Chondrocyte (in vitro differentiated cells): ENCODE results near the gene KIR3DL1. TPM values are rescaled to one million over a fixed set of nuclear protein-coding genes. Genes with fewer than 3 reads are reported as not detected.
"Not testable (repeated sequence)": the region's sequence is repeated elsewhere in the genome, so short reads cannot be mapped to it uniquely, and the experiment has no call there.

Experiments used
- DNase-seq: peaks from one replicate; pipeline ENCODE4 v3.0.0; 2021; ENCODE audit warnings: mixed read lengths, low spot score
- H3K27ac Mint-ChIP-seq: one replicate; pipeline ENCODE4 v1.8.0; 2021; ENCODE audit warnings: mild to moderate bottlenecking, moderate library complexity, mixed read lengths; ENCODE audit not compliant: unreplicated experiment
- H3K27me3 Mint-ChIP-seq: 2 replicates; pipeline ENCODE4 v1.8.0; 2021; ENCODE audit warnings: low read depth, mixed read lengths
- H3K36me3 Mint-ChIP-seq: 2 replicates; pipeline ENCODE4 v1.8.0; 2021; ENCODE audit warnings: low read depth, mixed read lengths
- H3K4me1 Mint-ChIP-seq: 2 replicates; pipeline ENCODE4 v1.8.0; 2021; ENCODE audit warnings: low read depth, mild to moderate bottlenecking, mixed read lengths
- H3K4me3 Mint-ChIP-seq: one replicate; pipeline ENCODE4 v1.8.0; 2021; ENCODE audit warnings: mild to moderate bottlenecking, moderate library complexity, mixed read lengths; ENCODE audit not compliant: unreplicated experiment
- H3K9me3 Mint-ChIP-seq: 2 replicates; pipeline ENCODE4 v1.8.0; 2021; ENCODE audit warnings: low read depth, mixed read lengths
- long read RNA-seq: library from polyadenylated mRNA; stranded (forward); transcript quantifications from one replicate; pipeline ENCODE4 v2.0.0, GENCODE V29; 2021
- total RNA-seq: library from RNA; stranded (reverse); gene quantifications from 3 replicates; pipeline ENCODE4 v1.2.1, GENCODE V29; 2021

KIR3DL1 gene
- not detected in 3 replicates for total RNA-seq
- long read RNA-seq, result 0 reads

- H3K27me3 Mint-ChIP-seq, H3K27ac Mint-ChIP-seq, H3K4me3 Mint-ChIP-seq, H3K36me3 Mint-ChIP-seq, H3K4me1 Mint-ChIP-seq, DNase-seq: not testable (repeated sequence)
- peaks cover 66% of the 10 kb centered on the region for H3K9me3 Mint-ChIP-seq
Measured at GRCh38 chr19:54816251-54816650, at the start of gene KIR3DL1. Gene KIR3DL1, plus strand, starts transcription at chr19:54816468.

GRCh38 chr19:54769646-54770045 is 46.6 kb upstream of the KIR3DL1 start, which contains the start of gene KIR2DL1:
Gene KIR2DL1, plus strand, starts transcription at chr19:54769793. Its CDS starts 58 bp downstream, at chr19:54769851.
- H3K4me1 Mint-ChIP-seq, H3K36me3 Mint-ChIP-seq, H3K27ac Mint-ChIP-seq, H3K27me3 Mint-ChIP-seq, H3K4me3 Mint-ChIP-seq, DNase-seq: not testable (repeated sequence)
- peaks cover 67% of the 10 kb centered on the region for H3K9me3 Mint-ChIP-seq

GRCh38 chr19:54770511-54770910 is 45.8 kb upstream of the KIR3DL1 start:
- not testable (repeated sequence) for H3K4me1 Mint-ChIP-seq, H3K27me3 Mint-ChIP-seq, H3K27ac Mint-ChIP-seq, H3K36me3 Mint-ChIP-seq, H3K4me3 Mint-ChIP-seq, DNase-seq
- peaks cover 66% of the 10 kb centered on the region for H3K9me3 Mint-ChIP-seq

GRCh38 chr19:54771018-54771960 is 45.0 kb upstream of the KIR3DL1 start:
- peaks cover 66% of the 10 kb centered on the region for H3K9me3 Mint-ChIP-seq
- DNase-seq, H3K27me3 Mint-ChIP-seq, H3K27ac Mint-ChIP-seq, H3K4me3 Mint-ChIP-seq, H3K4me1 Mint-ChIP-seq, H3K36me3 Mint-ChIP-seq: not testable (repeated sequence)

- H3K36me3 Mint-ChIP-seq, DNase-seq, H3K4me1 Mint-ChIP-seq, H3K4me3 Mint-ChIP-seq, H3K27me3 Mint-ChIP-seq, H3K27ac Mint-ChIP-seq: not testable (repeated sequence)
- H3K9me3 Mint-ChIP-seq, result peaks cover 61% of the 10 kb centered on the region
Measured at GRCh38 chr19:54772666-54773065, 43.6 kb upstream of the KIR3DL1 start.

- H3K4me1 Mint-ChIP-seq, H3K36me3 Mint-ChIP-seq, H3K4me3 Mint-ChIP-seq, DNase-seq, H3K27ac Mint-ChIP-seq, H3K27me3 Mint-ChIP-seq: not testable (repeated sequence)
- H3K9me3 Mint-ChIP-seq, result peaks cover 58% of the 10 kb centered on the region
Measured at GRCh38 chr19:54775095-54775815, 41.0 kb upstream of the KIR3DL1 start.

- H3K27ac Mint-ChIP-seq, H3K4me1 Mint-ChIP-seq, DNase-seq, H3K4me3 Mint-ChIP-seq, H3K27me3 Mint-ChIP-seq, H3K36me3 Mint-ChIP-seq: not testable (repeated sequence)
- H3K9me3 Mint-ChIP-seq, result peaks cover 57% of the 10 kb centered on the region
Measured at GRCh38 chr19:54775830-54776229, 40.4 kb upstream of the KIR3DL1 start.

GRCh38 chr19:54777851-54778250 is 38.4 kb upstream of the KIR3DL1 start:
- not testable (repeated sequence) for H3K27me3 Mint-ChIP-seq, H3K4me1 Mint-ChIP-seq, H3K4me3 Mint-ChIP-seq, H3K36me3 Mint-ChIP-seq, DNase-seq, H3K27ac Mint-ChIP-seq
- peaks cover 65% of the 10 kb centered on the region for H3K9me3 Mint-ChIP-seq

GRCh38 chr19:54778896-54779295 is 37.4 kb upstream of the KIR3DL1 start:
- not testable (repeated sequence) for H3K27me3 Mint-ChIP-seq, H3K36me3 Mint-ChIP-seq, DNase-seq, H3K4me1 Mint-ChIP-seq, H3K4me3 Mint-ChIP-seq, H3K27ac Mint-ChIP-seq
- H3K9me3 Mint-ChIP-seq, result peaks cover 65% of the 10 kb centered on the region

GRCh38 chr19:54782916-54783315 is 33.4 kb upstream of the KIR3DL1 start:
- H3K4me1 Mint-ChIP-seq, H3K27ac Mint-ChIP-seq, H3K4me3 Mint-ChIP-seq, H3K27me3 Mint-ChIP-seq, DNase-seq, H3K36me3 Mint-ChIP-seq: not testable (repeated sequence)
- peaks cover 65% of the 10 kb centered on the region for H3K9me3 Mint-ChIP-seq

- not testable (repeated sequence) for H3K27ac Mint-ChIP-seq, H3K4me1 Mint-ChIP-seq, H3K4me3 Mint-ChIP-seq, H3K27me3 Mint-ChIP-seq, H3K36me3 Mint-ChIP-seq, DNase-seq
- H3K9me3 Mint-ChIP-seq, result peaks cover 67% of the 10 kb centered on the region
Measured at GRCh38 chr19:54786091-54786723, 30.1 kb upstream of the KIR3DL1 start.

- H3K4me1 Mint-ChIP-seq, H3K27me3 Mint-ChIP-seq, H3K36me3 Mint-ChIP-seq, H3K4me3 Mint-ChIP-seq, H3K27ac Mint-ChIP-seq, DNase-seq: not testable (repeated sequence)
- H3K9me3 Mint-ChIP-seq, result peaks cover 62% of the 10 kb centered on the region
Measured at GRCh38 chr19:54788154-54788553, 28.1 kb upstream of the KIR3DL1 start.
